ENCODE data around the gene TRAPPC2.

Gene TRAPPC2

GRCh38 chrX:13760426-13760825 lies 26.0 kb upstream of the TRAPPC2 start:
- TF ChIP-seq, protein P1, sequence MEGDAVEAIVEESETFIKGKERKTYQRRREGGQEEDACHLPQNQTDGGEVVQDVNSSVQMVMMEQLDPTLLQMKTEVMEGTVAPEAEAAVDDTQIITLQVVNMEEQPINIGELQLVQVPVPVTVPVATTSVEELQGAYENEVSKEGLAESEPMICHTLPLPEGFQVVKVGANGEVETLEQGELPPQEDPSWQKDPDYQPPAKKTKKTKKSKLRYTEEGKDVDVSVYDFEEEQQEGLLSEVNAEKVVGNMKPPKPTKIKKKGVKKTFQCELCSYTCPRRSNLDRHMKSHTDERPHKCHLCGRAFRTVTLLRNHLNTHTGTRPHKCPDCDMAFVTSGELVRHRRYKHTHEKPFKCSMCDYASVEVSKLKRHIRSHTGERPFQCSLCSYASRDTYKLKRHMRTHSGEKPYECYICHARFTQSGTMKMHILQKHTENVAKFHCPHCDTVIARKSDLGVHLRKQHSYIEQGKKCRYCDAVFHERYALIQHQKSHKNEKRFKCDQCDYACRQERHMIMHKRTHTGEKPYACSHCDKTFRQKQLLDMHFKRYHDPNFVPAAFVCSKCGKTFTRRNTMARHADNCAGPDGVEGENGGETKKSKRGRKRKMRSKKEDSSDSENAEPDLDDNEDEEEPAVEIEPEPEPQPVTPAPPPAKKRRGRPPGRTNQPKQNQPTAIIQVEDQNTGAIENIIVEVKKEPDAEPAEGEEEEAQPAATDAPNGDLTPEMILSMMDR (IDR thresholded peaks at IDR 0.05; ENCODE audit: insufficient read depth, low read length, missing control alignments): no peak
- POLR2A ChIA-PET: no interaction called here
- CTCF ChIA-PET: interaction anchor here (0.8 kb wide), 1 partner anchor 12 kb away, joined by 3 read pairs; no protein-coding TSS in a partner anchor
- H3K4me3 ChIP-seq (ENCODE audit: low read depth, low read length): no peak overlapping the region
- no peak for DNase-seq (ENCODE audit: low read depth, low spot score)

DNA sequence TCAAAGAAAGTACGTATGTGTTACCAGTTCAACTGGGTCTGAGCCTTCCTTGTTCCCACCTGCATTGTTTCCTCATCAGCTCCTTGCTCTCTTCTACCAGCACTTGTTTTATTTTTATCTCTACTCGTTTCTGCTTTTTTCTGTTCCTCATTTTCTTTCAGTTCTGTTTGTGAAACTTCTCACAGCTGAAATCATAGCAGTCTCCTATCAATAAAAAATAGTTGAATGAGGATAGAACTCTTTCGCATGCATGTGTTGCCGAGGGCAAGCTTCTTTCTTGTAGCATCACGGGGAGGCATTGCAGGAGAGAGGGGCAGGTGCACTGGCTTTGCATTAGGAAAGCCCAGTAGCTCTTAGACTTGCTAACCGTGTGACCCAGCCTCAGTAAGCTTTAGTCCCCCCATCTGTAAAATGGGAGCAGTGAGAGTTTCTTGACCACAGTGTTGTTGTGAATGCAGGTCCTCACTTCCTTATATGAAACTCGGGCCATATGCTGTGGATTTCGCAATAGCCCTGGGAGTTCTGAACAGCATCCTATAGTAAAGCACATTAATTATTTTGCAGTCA lies 24.8 kb upstream of the TRAPPC2 start:
- no peak overlapping the region for H3K4me3 ChIP-seq (ENCODE audit: low read depth, low read length)
- TF ChIP-seq, protein P1 (IDR thresholded peaks at IDR 0.05; ENCODE audit: insufficient read depth, low read length, missing control alignments): no peak
- no peak for DNase-seq (ENCODE audit: low read depth, low spot score)
- POLR2A ChIA-PET: no interaction called here
- CTCF ChIA-PET: no interaction called here

GRCh38 chrX:13756381-13756780 lies 22.0 kb upstream of the TRAPPC2 start:
- POLR2A ChIA-PET: no interaction called here
- no peak overlapping the region for H3K4me3 ChIP-seq (ENCODE audit: low read depth, low read length)
- TF ChIP-seq, protein P1 (IDR thresholded peaks at IDR 0.05; ENCODE audit: insufficient read depth, low read length, missing control alignments): no peak
- CTCF ChIA-PET: interaction anchor here (1.4 kb wide), 1 partner anchor 276 kb away, joined by 3 read pairs; no protein-coding TSS in a partner anchor
- no peak for DNase-seq (ENCODE audit: low read depth, low spot score)

- ChIA-PET POLR2A (no interaction called here), CTCF (interaction anchor here (0.7 to 1.6 kb wide), 5 partner anchors 9 to 950 kb away, joined by 3 to 6 read pairs (median 3); partner anchors contain the start of genes OFD1 and TRAPPC2)
- TF ChIP-seq, protein P1 (IDR thresholded peaks at IDR 0.05; ENCODE audit: insufficient read depth, low read length, missing control alignments): no peak
- DNase-seq (ENCODE audit: low read depth, low spot score): no peak
- H3K4me3 ChIP-seq (ENCODE audit: low read depth, low read length): no peak overlapping the region
Measured at GRCh38 chrX:13755254-13755653, 20.8 kb upstream of the TRAPPC2 start.

- ChIA-PET CTCF (interaction anchor here (0.7 to 1.6 kb wide), 4 partner anchors 8 to 950 kb away, joined by 3 to 6 read pairs (median 4); partner anchors contain the start of genes OFD1 and TRAPPC2), POLR2A (no interaction called here)
- H3K4me3 ChIP-seq (ENCODE audit: low read depth, low read length): no peak overlapping the region
- TF ChIP-seq, protein P1 (IDR thresholded peaks at IDR 0.05; ENCODE audit: insufficient read depth, low read length, missing control alignments): no peak
- no peak for DNase-seq (ENCODE audit: low read depth, low spot score)
Measured at GRCh38 chrX:13754765-13755164, 20.3 kb upstream of the TRAPPC2 start.

DNA sequence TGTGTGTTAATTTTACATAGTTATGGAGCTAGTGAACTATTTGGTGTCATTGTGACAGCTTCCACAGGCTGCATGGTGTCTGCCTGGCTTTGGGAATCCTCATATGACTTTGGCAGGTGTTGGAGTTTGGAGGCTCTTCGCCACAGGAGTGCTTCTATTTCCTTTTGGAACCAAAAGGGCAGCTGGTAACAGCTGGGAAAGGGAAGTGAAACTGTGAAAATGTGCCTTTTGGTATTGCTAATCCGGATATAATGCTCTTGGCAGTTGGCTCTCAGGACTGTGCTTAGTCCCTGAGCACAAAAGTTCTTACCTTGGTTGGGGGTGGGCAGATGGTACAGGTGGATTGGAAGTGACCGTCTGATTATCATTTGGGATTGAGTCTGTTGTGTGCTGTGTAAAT lies 18.2 kb upstream of the TRAPPC2 start:
- TF ChIP-seq, protein P1 (IDR thresholded peaks at IDR 0.05; ENCODE audit: insufficient read depth, low read length, missing control alignments): no peak
- no peak overlapping the region for H3K4me3 ChIP-seq (ENCODE audit: low read depth, low read length)
- DNase-seq (ENCODE audit: low read depth, low spot score): no peak
- CTCF ChIA-PET: interaction anchor here (1.0 to 3.1 kb wide), 4 partner anchors 9 to 283 kb away, joined by 3 to 16 read pairs (median 4); no protein-coding TSS in a partner anchor
- POLR2A ChIA-PET: no interaction called here

Data from AG04449 (cell line).